ENCODE measurements around the gene KASH5. TPM values are rescaled to one million over a fixed set of nuclear protein-coding genes. Genes with fewer than 3 reads are reported as not detected.

The KASH5 gene
- total and polyA plus RNA-seq, 2 of the 8 experiments (the other 6 are each of a cell fraction or from before 2014, with no cell fraction given), result 0.05 to 0.19 TPM

DNA sequence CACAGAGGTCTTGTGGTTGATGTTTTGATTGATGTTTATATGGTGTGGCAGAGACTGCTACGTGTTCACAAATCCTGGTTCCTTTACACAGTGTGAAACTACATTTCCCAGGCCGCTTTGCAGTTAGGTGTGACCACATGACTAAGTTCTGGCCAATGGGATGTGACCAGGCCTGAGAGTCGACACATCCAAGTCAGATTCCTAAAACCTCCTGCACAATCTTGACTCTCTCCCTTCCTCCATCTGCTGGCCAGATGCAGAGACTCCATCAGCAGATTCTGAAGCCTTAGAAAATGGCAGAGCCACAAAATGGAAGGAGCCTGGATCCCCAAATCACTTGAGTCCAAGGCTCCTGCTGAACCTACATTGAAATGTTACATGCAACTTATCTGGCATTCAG lies 40.2 kb upstream of the KASH5 start:
- Histone ChIP-seq H2BK20ac (ENCODE audit: low read length) (no peak overlapping the region), H3K4ac (replicated peaks; ENCODE audit: insufficient read length, low read depth, low read length) (no peak overlapping the region), H3K56ac (replicated peaks; ENCODE audit: insufficient read length, low read depth, low read length) (no peak overlapping the region), H3K27ac (ENCODE audit: low read depth, low read length) (no peak overlapping the region), H3K9me3 (ENCODE audit: insufficient read depth in 2 of 2, low read depth in 1 of 2, low read length in 1 of 2) (no peaks in the 10 kb centered on the region), H3K14ac (ENCODE audit: insufficient read length) (no peak overlapping the region), H3K79me1 (ENCODE audit: low read depth, low read length) (no peaks in the 10 kb centered on the region; the same call in 1 of the 2 replicates), H2AK5ac (ENCODE audit: low read depth, low read length) (no peak overlapping the region), H3K23me2 (ENCODE audit: low read depth, low read length) (no peaks in the 10 kb centered on the region), H4K5ac (ENCODE audit: insufficient read length, low read depth, low read length) (no peak overlapping the region), H4K20me1 (replicated peaks in 1 of 2; ENCODE audit: control insufficient read depth in 1 of 2, insufficient read depth in 2 of 2, low read length in 2 of 2) (peaks cover 7 to 15% of the 10 kb centered on the region in 2 experiments), H3K36me3 (ENCODE audit: control insufficient read depth in 2 of 4, insufficient read depth in 4 of 4, low read length in 3 of 4) (peaks cover 40 to 95% (median 77%) of the 10 kb centered on the region in 4 experiments), H3K4me1 (replicated peaks in 1 of 4; ENCODE audit: control insufficient read depth in 3 of 4, insufficient read depth in 4 of 4, low read length in 3 of 4) (no peaks in the 10 kb centered on the region), H3K27me3 (replicated peaks in 1 of 4; ENCODE audit: control insufficient read depth in 3 of 4, extremely low read depth in 1 of 4, insufficient read depth in 3 of 4, low read length in 3 of 4) (no peaks in the 10 kb centered on the region), H4K8ac (ENCODE audit: extremely low read depth, insufficient read depth, low read length) (no peak overlapping the region), H3K4me2 (ENCODE audit: insufficient read depth in 1 of 2, low read depth in 2 of 2, low read length in 2 of 2) (no peak overlapping the region), H2BK12ac (ENCODE audit: low read depth, low read length) (no peak overlapping the region), H2BK120ac (replicated peaks; ENCODE audit: low read depth, low read length) (no peak overlapping the region), H4K91ac (replicated peaks; ENCODE audit: insufficient read length, low read length) (no peak overlapping the region), H3K23ac (ENCODE audit: insufficient read length) (no peak overlapping the region), H3K4me3 (ENCODE audit: extremely low read depth in 1 of 4, insufficient read depth in 2 of 4, low read depth in 3 of 4, low read length in 4 of 4) (no peak overlapping the region), H3K9ac (replicated peaks in 1 of 4; ENCODE audit: extremely low read depth in 1 of 4, low read depth in 3 of 4, low read length in 3 of 4) (no peak overlapping the region), H2AFZ (ENCODE audit: low read length) (no peak overlapping the region), H3K79me2 (ENCODE audit: control insufficient read depth in 1 of 2, insufficient read depth in 2 of 2, low read length in 2 of 2) (no peaks in the 10 kb centered on the region), H2BK5ac (ENCODE audit: low read depth, low read length) (no peak overlapping the region; the same call in 1 of the 2 replicates), H3K18ac (ENCODE audit: extremely low read depth, low read length) (no peak overlapping the region), H2BK15ac (ENCODE audit: low read length) (no peak overlapping the region)
- ChIA-PET CTCF (ENCODE audit: partially characterized antibody) (interaction anchor here (0.6 to 2.3 kb wide), 6 partner anchors 9 to 122 kb away, joined by 3 to 13 read pairs (median 6); no protein-coding TSS in a partner anchor), POLR2A (ENCODE audit: partially characterized antibody) (interaction anchor here (1.1 to 8.9 kb wide), 4 partner anchors 9 to 141 kb away, joined by 3 to 112 read pairs (median 23); partner anchors contain the start of genes DKKL1 and TEAD2)
- no peak for DNase-seq (ENCODE audit: low read depth in 1 of 2, low spot score in 2 of 2)
- peak; percentile 86 for FAIRE-seq
- 89% methylated on average over 3 of the region's 3 CpGs; no CpG with 5 or more reads in 1 of the 2 experiments for WGBS, 2 experiments (ENCODE audit: extremely low coverage in 1 of 2, insufficient coverage in 1 of 2, insufficient read length in 1 of 2, insufficient replicate concordance in 2 of 2, low coverage in 1 of 2, low lambda C conversion rate in 2 of 2, missing lambda C conversion rate in 1 of 2)
- TF ChIP-seq RXRA (IDR thresholded peaks at IDR 0.05; ENCODE audit: insufficient read depth, low read depth, low read length) (no peak), USF2 (IDR thresholded peaks at IDR 0.05; ENCODE audit: low read length) (peak; percentile 79), RFX5 (IDR thresholded peaks at IDR 0.05; ENCODE audit: borderline replicate concordance, low read depth, low read length) (no peak), PHF8 (conservative IDR thresholded peaks at IDR 0.05; ENCODE audit: low read depth, low read length) (no peak), CBX5 (IDR thresholded peaks at IDR 0.05; ENCODE audit: low read depth, low read length) (no peak), KDM4A (IDR thresholded peaks at IDR 0.05; ENCODE audit: low read depth, low read length, severe bottlenecking) (no peak), MAFK (IDR thresholded peaks at IDR 0.05; ENCODE audit: low read depth, low read length) (no peak), CBX8 (IDR thresholded peaks at IDR 0.05; ENCODE audit: borderline replicate concordance, low read depth, low read length) (no peak), YY1 (IDR thresholded peaks at IDR 0.05; ENCODE audit: low read depth, low read length) (peak; percentile 91), SIX5 (IDR thresholded peaks at IDR 0.05; ENCODE audit: low read depth, low read length) (peak; percentile 70), SAP30 (IDR thresholded peaks at IDR 0.05; ENCODE audit: insufficient read depth, insufficient replicate concordance, low read length) (no peak)
- TF ChIP-seq, protein P1, sequence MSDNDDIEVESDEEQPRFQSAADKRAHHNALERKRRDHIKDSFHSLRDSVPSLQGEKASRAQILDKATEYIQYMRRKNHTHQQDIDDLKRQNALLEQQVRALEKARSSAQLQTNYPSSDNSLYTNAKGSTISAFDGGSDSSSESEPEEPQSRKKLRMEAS (IDR thresholded peaks at IDR 0.05), result no peak
